NCI-H524 treated with DMSO at 0.1 percent for 48 hours (cell line): ENCODE results near the gene SLC26A6.

Experiments
- DNase-seq: peaks from one replicate; lab custom pipeline; 2025; lab: John Stamatoyannopoulos, UW

SLC26A6 gene

DNA sequence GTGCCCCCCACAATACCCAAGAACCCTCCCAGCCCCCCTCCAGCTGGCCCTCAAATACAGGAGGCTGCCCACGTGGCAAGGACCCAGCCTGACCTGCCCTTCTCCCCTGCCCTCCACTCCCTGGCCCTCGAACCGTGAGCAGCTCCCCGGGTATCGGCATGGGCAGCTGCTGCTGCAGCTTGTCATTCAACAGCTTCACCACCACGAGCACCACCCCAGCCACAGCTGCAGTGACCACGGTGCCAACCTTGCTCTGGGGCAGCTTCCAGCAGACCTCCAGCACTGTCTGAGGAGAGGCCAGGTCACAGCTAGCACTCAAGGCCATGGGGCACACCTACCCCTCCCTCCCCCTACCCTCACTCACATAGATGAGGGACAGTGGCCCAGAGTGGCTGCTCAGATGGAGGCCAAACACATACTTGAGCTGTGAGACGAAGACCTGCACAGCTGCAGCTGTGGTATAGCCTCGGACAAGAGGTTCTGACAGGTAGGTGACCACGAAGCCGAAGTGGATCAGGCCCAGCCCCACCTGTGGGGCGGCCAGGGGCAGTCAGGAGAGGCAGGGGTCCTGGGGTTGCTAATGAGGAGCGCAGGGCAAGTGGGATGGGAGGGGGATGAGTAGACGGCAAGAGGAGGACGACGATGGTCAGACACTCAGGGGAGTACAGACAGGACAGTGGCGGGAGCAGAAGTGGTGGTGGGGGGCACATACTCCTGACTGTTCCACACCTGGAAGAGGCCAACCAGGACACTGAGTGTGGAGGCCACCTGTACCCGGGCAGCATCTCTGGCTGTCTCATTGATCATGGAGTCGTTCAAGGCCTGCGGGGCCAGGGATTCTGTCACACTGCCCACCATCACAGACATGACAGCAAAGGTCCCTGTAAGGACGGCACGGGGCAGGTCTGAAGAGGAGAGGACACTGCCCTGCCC, 3.5 kb downstream of the SLC26A6 start:
- no peak for DNase-seq

DNA sequence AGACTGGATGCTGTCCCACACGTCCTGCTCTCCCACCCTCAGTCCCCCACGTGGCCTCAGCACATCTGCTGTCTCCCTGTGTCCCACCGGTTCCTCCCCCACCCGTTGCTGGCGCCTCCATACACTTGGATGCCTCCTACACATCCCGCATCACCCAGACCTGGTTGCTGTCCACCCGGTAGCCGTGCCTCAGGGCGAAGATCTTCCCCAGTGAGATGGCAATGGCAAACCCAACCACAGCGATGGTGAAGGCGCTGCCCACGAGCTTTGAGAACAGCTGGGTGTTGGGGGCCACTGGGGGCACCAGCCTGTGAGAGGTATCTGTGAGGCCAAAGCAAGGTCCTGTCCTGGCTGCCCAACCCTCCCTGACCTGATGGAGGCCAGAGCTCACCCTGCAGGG, 4.4 kb downstream of the SLC26A6 start:
- DNase-seq, result no peak

DNA sequence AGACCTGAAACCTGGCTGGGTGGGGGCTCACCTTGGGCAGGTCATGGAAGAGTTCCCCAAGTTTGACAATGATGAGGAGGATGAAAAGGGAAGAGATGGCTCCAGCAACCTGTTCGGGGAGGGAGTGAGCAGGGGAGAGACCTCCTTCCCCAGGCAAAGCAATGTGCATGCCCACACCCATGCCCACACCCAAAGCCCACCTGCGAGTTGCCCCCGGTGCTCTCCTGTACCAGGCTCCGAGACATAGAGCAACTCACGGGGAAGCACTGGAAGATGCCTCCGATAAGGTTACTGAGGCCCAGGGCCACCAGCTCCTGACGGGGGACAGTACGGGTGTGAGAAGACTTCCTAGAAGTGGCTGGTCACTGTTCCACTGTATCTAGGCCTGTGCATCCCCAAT, 4.9 kb downstream of the SLC26A6 start:
- DNase-seq, result no peak

DNA sequence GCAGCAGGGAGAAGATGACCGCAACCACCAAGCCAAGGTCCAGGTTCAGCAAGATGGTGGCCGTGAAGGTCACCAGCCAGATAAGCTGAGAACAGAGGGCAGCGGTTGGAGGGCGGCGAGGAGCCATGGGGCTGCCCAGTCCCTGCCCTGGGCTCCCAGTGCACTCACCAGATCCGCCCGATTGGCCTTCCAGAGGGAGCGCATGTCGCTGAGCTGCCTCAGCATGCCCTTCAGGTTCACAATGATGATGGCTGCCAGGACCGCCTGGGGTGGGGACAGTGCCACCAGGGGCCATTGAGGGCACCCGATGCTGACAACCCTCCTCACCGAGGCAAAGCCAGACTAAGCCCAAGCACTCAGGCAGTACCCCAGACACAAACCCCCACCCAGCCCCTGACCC, 5.4 kb downstream of the SLC26A6 start:
- DNase-seq, result no peak

DNA sequence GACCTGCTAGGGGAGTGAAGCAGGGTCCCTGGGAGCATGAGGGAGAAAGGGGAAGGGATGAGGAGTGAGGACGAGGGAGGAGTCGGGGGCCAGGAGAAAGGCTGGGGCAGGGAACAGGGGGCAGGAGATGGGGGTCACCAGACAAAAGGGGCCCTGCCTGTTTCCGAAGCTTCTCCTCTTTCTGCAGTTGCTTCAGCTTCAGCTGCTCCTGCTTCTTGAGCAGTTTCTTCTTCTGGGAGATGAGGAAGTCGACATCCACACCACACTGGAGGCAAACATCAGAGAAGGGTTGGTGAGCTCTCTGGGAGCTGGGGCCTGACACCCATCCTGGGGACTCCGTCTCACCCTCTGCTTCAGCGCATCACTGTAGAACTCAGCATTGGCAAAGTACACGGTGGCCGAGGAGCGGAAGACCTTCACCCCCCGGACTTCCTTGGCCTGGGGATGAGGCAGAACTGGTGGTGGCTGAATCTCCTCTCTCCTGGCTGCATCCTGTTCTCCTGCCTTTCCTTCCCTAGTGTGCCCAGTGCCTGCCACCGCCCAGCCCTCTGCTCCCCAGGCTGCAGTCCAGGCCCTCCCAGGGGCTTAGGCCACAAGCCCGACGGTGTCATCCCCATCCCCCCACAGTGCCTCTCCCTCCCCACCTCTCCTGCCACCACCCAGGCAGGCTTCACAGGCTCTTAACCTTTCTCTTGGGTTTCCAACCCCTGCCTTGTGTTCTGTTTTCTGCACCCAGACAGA, 6.8 kb downstream of the SLC26A6 start:
- DNase-seq, result no peak

DNA sequence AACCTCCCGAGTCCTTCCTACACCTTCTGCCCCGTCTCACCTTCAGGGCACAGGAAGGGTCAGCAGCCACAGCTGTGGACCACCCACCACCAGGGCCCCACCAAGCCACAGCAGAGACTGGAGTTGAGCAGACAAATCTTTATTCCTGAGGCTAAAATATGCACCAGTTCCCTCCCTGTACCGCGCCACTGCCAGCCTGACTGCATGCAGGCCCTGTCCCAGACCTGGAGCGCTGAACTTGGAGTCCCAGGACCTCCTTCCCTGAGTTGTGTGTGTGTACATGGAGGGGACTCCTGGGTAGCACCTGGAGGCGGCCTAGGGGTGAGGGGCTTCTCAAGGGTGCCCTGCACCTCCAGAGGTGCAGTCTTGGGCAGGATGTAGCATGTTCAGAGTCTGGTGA, 9.7 kb downstream of the SLC26A6 start:
- no peak for DNase-seq

DNA sequence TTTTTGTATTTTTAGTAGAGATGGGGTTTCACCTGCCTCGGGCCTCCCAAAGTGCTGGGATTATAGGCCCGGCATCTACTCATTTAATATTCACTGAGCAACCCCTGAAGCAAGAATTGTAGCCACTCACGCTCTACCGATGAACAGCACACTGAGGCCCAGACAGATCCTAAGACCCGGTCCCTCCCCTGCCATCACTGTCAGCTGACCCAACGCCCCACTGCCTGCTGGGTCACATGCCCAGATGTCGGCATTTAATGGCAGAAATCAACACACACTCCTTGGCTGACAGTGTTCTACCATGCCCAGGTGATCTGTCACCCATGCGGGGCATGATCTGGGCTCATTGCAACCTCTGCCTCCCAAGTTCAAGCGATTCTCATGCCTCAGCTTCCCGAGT, 10.5 kb downstream of the SLC26A6 start:
- DNase-seq, result no peak

DNA sequence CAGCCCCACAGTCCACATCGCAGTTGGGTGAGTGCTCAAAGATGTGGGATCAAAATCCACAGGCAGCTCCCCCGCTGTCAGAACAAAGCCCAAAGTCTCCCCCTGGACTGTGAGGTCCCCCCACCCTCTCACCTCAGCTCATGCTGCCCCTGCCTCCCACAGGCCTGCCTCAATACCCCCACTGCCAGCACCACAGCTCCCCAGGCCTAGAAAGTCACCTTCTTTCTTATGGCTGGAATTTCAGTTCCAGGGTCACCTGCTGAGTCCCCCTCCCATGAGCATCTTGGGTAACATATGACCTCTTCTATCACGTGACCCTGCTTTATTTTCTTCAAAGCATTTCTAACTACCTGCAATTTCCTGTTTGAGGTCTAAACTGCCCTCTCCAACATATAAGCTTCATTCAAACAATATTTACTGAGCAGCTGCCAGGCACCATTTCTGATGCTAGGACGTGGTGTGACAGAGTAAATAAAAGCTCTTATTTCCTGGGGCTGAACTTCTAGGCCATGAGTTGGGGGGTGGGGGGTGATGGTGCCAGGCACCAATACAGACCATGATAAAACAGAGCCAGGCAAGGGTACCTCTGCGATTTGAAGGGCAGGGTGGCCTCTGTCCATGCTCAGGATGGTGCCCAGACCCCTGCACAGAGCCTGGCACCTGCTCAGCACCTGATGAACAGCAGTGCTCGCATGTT, 11.3 kb downstream of the SLC26A6 start:
- no peak for DNase-seq

DNA sequence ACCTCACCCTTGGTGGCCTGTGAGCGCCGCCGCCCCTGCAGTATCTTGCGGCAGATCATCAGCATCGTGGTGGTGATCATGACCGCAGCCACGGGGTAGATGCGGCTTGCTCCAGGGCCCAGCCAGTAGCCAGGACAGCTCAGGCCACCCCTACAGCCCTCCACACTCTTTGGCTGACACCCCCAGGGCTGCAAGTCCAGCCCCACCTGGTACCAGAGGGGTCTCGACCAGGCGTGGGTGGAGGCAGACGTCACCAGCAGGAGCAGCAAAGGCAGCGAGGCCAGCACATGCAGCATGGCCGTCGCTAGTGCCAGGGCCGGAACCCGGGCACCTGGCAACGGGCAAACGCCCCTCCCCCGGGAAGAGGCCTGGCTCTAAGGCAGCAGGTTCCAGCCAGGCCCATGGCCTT, 13.8 kb downstream of the SLC26A6 start, which contains the start of gene TMEM89:
Gene TMEM89, minus strand, starts transcription at position 309 of the 409 bp plus-strand sequence. Its CDS starts 13 bp downstream, at position 296.
- no peak for DNase-seq

DNA sequence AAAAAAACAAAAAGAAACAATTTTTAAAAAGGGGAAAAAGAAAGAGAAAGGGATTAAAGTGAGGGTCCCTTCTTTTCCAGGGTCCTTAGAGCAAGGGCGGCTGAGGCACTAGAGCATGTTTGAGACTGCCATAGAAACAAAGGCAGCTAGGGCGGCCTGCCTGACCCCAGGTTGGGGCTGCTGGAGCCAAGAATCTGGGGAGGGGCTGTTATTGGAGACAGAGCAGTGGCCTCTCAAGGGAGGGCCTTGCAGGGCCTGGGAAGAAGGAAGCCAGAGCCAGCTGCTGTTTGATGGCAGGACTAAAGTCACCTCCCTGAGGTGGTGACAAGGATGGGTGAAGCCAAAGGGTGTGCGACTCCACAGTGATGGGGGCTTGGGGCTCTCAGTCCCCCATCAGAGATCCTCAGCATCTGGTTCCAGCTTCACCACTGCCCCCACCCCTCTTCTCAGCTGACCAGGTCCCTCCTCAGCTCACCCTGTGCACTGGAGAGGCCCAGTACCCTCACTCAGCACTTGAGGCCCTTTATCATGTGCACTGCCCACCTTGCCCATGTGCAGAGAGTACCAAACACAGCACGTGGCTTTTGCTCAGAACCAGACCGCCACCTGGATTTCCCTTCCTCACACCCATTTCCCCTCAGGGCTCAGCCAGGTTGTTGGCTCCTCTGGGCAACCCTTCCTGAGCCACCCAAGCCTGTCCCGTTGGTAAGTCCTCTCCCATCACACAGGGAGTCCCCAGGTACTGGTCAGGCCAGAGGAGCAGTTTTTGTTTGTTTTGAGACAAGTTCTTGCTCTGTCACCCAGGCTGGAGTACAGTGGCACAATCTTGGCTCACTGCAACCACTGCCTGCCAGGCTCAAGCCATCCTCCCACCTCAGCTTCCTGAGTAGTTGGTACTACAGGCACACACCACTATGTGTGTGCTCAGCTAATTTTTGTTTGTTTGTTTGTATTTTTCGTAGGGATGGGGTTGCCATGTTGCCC, 15.4 kb downstream of the SLC26A6 start:
- no peak for DNase-seq

DNA sequence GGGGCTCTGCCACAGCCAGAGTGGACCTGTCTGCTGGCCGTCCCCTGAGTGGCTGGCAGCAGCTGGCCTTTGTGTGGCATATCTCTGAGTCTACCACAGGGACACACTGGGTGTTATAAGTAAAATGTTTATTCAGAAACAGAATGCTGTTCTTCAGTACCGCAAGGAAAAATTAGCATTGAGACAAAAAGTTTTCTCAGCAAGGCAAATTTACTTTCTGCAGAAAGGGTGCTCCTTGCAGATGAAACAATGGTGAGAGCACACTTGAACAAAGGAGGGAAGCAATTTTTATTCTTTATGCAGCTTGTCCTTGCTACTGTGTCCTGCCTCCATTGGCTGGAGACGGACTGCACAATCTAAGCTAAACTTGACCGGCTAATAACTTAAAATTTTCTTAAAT, 17.7 kb downstream of the SLC26A6 start:
- no peak for DNase-seq

DNA sequence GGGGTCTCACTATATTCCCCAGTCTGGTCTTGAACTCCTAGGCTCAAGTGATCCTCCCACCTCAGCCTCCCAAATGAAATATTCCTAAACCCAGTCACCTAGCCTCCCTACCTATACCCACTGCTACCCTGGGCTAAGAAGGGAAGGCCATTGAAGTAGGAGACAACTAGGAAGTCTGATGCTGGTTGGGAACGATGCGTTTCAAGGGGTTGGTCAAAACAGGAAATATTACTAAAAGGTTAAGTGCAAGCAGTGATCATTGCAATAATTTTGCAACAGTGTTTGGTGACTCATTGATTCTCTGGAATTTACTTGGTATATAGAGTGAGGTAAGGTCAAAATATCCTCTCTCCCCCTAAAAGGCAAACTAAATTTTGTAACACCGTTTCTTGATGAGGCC, 21.2 kb downstream of the SLC26A6 start:
- DNase-seq, result no peak

DNA sequence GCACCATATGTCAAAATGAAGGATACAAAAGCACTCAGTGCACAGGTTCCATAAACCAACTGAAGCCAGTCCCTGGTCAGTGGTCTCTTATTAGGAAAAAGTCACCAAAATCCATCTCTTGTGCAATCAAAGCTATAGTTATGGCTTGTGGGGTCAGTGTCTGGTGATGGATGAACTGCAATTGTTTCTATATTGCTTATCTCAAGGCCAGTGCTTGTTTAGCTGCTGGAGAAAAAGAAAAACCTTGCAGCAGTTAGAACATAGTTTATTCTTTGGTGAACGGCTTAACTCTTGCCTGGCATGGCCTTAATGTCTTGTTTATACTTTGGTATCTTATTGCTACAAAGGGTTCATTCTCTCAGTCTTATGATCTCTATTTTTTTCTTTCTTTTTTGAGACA, 23.0 kb downstream of the SLC26A6 start:
- DNase-seq, result no peak

DNA sequence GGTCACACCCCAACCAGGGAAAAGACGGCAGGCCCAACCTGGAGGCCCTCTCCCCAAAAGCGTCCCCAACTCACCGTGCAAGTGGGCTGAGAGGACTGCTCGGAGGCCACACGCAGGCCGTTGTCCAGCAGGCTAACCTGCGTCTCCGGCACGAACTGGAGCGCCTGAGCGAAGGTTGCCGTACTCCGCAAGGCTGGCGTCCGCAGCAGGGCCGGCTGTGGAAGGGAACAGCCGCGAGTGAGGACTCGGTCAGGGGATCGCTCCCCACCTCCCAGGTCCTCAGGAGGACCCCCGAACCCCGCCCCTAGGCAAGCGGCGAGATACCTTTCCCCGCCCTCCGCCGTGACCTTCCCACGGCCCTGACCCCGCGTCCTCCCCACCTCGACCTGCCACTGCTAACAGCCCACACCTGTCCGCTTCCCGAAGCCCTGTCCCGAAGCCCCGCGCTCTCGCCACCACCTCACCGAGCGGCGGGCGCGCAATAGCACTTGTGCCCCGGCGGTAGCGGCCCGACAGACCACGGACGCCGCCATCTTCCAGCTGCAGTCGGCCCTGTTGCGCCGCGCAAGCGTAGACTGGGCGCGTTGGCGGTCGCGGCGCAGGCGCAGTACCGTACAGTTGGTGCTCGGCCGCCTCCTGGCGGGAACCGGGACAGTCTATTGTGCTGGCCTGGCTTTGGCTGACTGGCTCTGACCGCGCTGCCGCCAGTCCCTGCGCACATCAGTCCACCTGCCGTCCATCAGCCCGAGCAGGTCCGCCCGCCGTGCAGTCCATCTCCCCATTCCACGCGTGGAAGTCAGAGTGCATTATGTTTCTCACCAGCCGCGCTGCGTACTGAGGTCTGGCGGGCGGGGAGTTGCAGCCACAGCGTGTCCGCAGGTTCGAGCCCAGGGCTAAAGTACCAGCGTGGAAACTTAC, 25.9 kb downstream of the SLC26A6 start, which contains the start of gene UQCRC1:
Gene UQCRC1, minus strand, starts transcription at position 559 of the 918 bp plus-strand sequence. Its CDS starts 26 bp downstream, at position 533.
- DNase-seq, result peak; percentile 59

DNA sequence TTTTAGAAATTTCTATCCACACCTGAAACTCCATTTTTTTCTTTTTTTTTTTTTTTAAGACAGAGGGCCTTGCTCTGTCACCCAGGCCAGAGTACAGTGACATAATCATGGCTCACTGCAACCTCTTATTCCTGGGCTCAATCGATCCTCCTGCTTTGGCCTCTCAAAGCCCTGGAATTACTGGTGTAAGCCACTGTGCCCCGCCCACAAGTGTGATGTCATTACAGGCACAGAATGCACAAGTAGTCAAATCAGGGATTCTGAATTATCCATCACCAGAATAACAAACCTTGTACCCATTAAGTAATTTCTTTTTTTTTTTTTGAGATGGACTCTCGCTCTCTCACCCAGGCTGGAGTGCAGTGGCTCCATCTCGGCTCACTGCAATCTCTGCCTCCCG, 27.7 kb downstream of the SLC26A6 start:
- no peak for DNase-seq

DNA sequence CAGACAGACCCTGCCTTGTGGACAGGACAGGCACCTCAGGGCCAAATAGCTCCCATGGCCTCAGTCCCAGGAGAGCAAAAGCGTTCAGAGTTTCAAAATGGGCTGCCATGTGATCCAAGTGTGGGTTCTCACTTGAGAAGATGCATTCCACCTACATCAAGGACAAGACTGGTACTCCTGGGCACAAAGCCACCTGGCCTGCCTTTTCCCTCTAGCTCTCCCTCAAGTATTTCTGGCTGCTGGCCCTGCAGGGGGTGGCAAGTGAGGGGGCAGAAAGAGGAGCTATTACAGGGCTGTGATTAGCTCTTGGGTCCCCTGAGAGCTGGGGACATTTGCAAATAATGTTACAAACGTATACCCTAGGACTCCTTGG, 33.7 kb downstream of the SLC26A6 start:
- DNase-seq, result no peak

DNA sequence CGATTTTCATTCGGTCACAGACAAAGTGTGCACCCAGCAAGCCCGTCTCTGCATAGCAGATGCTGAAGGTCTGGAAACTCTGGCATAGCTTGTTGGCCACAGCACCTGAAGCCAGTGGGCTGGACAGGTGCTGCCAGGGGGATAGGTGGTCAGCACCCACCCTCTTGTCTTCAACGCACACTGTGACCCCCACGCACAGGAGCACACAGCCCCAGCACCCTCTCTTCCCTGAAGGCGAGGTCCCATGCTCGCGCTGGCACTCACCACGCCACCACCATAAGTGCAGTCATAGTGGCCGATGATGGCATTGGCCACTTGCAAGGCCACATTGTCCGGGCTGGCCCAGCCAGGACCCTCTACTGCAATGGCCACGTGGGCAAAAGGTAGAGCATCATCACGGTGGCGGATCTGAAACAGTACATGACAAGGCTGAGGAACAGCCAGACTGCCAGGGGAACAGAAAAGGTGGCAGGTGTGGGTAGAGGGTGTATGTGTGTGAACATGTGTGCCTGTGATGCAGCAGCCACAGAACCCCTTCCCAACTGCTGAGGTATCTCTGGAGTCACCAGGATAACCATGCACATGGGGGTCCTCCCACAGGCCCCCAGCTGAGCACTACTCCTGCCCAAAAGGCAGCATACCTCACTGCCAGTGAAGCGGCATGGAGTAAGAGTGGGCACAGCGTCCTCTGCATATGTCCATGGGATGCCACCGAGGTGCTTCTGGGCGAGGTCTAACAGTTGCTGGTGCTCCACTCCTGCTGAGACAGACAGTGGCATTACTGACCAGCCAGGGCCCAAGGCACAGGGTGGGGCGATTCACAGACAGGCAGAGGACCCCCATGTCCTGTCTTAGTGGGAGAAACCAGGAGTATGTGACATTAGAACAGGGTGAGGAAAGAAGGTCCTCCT, 34.3 kb downstream of the SLC26A6 start:
- no peak for DNase-seq

DNA sequence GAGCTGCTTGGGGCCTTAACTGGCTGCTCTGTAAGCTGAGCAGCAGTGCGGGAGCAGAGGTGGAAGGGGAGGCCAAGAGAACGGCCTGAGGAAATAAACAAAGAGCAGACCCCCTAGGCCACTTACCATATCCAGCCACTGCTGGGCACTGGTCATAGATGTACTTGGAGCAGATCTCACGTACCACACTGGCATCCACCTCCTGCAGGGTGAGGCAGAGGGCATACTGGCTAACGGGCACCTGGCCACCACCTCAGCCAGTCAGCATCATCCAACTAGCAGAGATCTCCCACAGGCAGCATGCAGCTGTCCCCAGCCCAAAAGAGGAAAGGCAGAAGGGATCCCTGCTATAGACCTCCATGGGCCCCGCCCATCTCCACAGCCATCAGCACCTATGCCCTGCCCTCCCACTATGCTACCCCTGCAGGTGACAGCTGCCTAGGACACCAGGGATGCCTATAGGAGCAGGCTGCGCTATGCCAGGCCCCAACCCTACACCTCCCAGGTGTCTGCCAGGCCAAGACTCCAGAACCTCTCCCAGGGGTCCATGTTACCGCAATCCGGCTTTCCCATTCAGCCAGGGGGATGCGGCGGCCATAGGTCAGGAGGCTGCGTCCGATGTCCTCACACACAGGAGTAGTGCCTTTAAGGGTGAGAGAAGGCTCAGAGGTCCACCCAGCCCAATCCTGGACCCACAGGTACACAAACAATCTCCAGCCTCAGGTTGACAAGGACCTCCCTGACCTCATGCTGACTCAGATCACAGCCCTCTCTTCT, 35.6 kb downstream of the SLC26A6 start:
- DNase-seq, result no peak
